ENCODE results near the gene PNPLA4.

PNPLA4 gene

GRCh38 chrX:7852166-7852565 is 75.0 kb downstream of the PNPLA4 start:
- DNase-seq, result no peak
